ENCODE measurements around the gene TSPAN6.
A peak's percentile ranks its signal among the peaks of the same experiment; 100 is the strongest.

The TSPAN6 gene

DNA sequence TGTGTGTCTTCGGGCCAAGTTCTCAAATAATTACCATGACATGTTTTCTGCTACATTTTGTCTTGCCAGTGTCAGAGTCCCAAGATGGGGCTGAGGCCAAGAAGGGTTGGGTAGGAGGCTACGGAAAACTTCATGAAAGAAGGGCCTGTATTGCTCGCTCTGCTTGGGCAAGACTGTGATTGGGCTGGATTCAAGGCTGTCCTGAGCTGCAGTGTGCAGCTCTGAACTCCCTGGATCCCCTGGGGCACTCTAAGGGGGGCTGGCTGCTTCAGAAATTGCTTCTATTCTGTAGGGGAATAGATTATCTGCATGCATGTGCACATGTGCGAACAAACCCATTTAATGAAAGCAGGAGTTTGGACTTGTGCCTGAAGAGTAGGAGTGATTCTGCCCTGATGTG lies 13.6 kb downstream of the TSPAN6 start:
- Histone ChIP-seq H3K9me3 (ENCODE audit: control insufficient read depth, insufficient read depth, low read depth, low read length) (no peaks in the 10 kb centered on the region), H3K4me3 (ENCODE audit: low read depth, low read length) (no peak overlapping the region), H3K27ac (ENCODE audit: extremely low read depth, low read depth, low read length) (no peak overlapping the region), H3K4me1 (ENCODE audit: control insufficient read depth, insufficient read depth, low read length) (no peaks in the 10 kb centered on the region), H3K36me3 (ENCODE audit: control insufficient read depth in 2 of 2, insufficient read depth in 1 of 2, low read length in 2 of 2) (no peaks in the 10 kb centered on the region; a peak in 1 of 3 replicates)
- POLR2A ChIA-PET = no interaction called here
- no peak for TF ChIP-seq ZNF544 (tag by site-specific recombination; IDR thresholded peaks at IDR 0.05)
- no peak for TF ChIP-seq ZNF792 (tag by site-specific recombination; IDR thresholded peaks at IDR 0.05)
- no peak for TF ChIP-seq GLIS2 (tag by site-specific recombination; IDR thresholded peaks at IDR 0.05)
- TF ChIP-seq ZBTB20 (tag by site-specific recombination; IDR thresholded peaks at IDR 0.05) = no peak
- no peak for TF ChIP-seq ZNF184 (tag by site-specific recombination; IDR thresholded peaks at IDR 0.05)
- no peak for TF ChIP-seq ZNF777 (tag by site-specific recombination; IDR thresholded peaks at IDR 0.05; ENCODE audit: borderline replicate concordance)
- no peak for TF ChIP-seq ZEB2 (tag by site-specific recombination; IDR thresholded peaks at IDR 0.05)
- no peak for TF ChIP-seq ZNF404 (tag by site-specific recombination; IDR thresholded peaks at IDR 0.05)
- no peak for TF ChIP-seq ZNF391 (tag by site-specific recombination; IDR thresholded peaks at IDR 0.05; ENCODE audit: borderline replicate concordance, low read depth)
- TF ChIP-seq, protein P1, sequence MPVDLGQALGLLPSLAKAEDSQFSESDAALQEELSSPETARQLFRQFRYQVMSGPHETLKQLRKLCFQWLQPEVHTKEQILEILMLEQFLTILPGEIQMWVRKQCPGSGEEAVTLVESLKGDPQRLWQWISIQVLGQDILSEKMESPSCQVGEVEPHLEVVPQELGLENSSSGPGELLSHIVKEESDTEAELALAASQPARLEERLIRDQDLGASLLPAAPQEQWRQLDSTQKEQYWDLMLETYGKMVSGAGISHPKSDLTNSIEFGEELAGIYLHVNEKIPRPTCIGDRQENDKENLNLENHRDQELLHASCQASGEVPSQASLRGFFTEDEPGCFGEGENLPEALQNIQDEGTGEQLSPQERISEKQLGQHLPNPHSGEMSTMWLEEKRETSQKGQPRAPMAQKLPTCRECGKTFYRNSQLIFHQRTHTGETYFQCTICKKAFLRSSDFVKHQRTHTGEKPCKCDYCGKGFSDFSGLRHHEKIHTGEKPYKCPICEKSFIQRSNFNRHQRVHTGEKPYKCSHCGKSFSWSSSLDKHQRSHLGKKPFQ (tag by site-specific recombination; IDR thresholded peaks at IDR 0.05) = no peak
- TF ChIP-seq, protein P2, sequence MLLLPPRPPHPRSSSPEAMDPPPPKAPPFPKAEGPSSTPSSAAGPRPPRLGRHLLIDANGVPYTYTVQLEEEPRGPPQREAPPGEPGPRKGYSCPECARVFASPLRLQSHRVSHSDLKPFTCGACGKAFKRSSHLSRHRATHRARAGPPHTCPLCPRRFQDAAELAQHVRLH (tag by site-specific recombination; IDR thresholded peaks at IDR 0.05) = no peak
- no peak for TF ChIP-seq ZFHX2 (tag by site-specific recombination; conservative IDR thresholded peaks at IDR 0.05)
- TF ChIP-seq, protein P3, sequence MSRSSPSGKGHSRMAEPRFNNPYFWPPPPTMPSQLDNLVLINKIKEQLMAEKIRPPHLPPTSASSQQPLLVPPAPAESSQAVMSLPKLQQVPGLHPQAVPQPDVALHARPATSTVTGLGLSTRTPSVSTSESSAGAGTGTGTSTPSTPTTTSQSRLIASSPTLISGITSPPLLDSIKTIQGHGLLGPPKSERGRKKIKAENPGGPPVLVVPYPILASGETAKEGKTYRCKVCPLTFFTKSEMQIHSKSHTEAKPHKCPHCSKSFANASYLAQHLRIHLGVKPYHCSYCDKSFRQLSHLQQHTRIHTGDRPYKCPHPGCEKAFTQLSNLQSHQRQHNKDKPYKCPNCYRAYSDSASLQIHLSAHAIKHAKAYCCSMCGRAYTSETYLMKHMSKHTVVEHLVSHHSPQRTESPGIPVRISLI (tag by site-specific recombination; IDR thresholded peaks at IDR 0.05) = no peak
- no peak for TF ChIP-seq ZSCAN23 (tag by site-specific recombination; IDR thresholded peaks at IDR 0.05)
- TF ChIP-seq ZNF138 (tag by site-specific recombination; IDR thresholded peaks at IDR 0.05; ENCODE audit: borderline replicate concordance) = no peak
- no peak for TF ChIP-seq ZNF146 (tag by site-specific recombination; IDR thresholded peaks at IDR 0.05)
- no peak for TF ChIP-seq ZIC2 (tag by site-specific recombination; IDR thresholded peaks at IDR 0.05)
- CTCF ChIA-PET = no interaction called here

DNA sequence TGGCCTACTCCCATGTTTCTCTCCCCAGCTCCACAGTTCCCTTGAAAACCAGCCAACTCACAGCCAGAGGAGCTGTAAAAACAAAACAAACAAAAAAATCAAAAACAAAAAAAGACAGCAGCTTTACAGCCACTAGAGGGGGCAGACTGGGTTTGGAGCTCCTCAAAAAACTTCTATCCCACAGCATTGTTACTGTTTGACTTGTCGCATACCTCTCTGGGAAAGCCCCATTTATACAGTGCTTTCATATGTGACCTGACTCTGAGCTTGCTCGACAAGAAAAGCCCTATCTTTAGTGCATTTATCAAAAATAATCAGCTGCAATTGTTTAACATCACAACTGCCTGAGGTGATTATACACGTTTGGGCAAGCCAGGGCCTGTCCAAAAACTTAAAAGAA lies 21.6 kb downstream of the TSPAN6 start:
- no peaks in the 10 kb centered on the region for H3K9me3 ChIP-seq (ENCODE audit: control insufficient read depth, insufficient read depth, low read depth, low read length)
- ChIA-PET CTCF (interaction anchor here (0.6 to 1.8 kb wide), 13 partner anchors 11 to 204 kb away, joined by 3 to 10 read pairs (median 5); partner anchors contain the start of genes SRPX2 and TSPAN6), POLR2A (interaction anchor here (0.5 to 1.4 kb wide), 3 partner anchors 21 to 205 kb away, joined by 4 to 6 read pairs (median 4); partner anchors contain the start of genes CSTF2 and TSPAN6)
- H3K36me3 ChIP-seq (ENCODE audit: control insufficient read depth in 2 of 2, insufficient read depth in 1 of 2, low read length in 2 of 2) = no peaks in the 10 kb centered on the region
- no peaks in the 10 kb centered on the region for H3K4me1 ChIP-seq (ENCODE audit: control insufficient read depth, insufficient read depth, low read length)
- no peak overlapping the region for H3K27ac ChIP-seq (ENCODE audit: extremely low read depth, low read depth, low read length)
- H3K4me3 ChIP-seq (ENCODE audit: low read depth, low read length) = no peak overlapping the region
- TF ChIP-seq TRIM28 (IDR thresholded peaks at IDR 0.05; ENCODE audit: borderline replicate concordance, low read length) = peak; percentile 71; the same call in 1 of the 2 replicates
- TF ChIP-seq, protein P4, sequence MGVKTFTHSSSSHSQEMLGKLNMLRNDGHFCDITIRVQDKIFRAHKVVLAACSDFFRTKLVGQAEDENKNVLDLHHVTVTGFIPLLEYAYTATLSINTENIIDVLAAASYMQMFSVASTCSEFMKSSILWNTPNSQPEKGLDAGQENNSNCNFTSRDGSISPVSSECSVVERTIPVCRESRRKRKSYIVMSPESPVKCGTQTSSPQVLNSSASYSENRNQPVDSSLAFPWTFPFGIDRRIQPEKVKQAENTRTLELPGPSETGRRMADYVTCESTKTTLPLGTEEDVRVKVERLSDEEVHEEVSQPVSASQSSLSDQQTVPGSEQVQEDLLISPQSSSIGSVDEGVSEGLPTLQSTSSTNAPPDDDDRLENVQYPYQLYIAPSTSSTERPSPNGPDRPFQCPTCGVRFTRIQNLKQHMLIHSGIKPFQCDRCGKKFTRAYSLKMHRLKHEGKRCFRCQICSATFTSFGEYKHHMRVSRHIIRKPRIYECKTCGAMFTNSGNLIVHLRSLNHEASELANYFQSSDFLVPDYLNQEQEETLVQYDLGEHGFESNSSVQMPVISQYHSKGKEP (tag by site-specific recombination; IDR thresholded peaks at IDR 0.05) = no peak
- TF ChIP-seq ZFP3 (tag by site-specific recombination; IDR thresholded peaks at IDR 0.05; ENCODE audit: low read depth) = 0 out of 2 replicates have a peak, but pooled peaks have one; percentile 44
- TF ChIP-seq FEZF1 (tag by site-specific recombination; IDR thresholded peaks at IDR 0.05) = peak; percentile 20; the same call in 1 of the 2 replicates
- no peak for TF ChIP-seq ZNF214 (tag by site-specific recombination; IDR thresholded peaks at IDR 0.05; ENCODE audit: borderline replicate concordance)
- TF ChIP-seq, protein P5, sequence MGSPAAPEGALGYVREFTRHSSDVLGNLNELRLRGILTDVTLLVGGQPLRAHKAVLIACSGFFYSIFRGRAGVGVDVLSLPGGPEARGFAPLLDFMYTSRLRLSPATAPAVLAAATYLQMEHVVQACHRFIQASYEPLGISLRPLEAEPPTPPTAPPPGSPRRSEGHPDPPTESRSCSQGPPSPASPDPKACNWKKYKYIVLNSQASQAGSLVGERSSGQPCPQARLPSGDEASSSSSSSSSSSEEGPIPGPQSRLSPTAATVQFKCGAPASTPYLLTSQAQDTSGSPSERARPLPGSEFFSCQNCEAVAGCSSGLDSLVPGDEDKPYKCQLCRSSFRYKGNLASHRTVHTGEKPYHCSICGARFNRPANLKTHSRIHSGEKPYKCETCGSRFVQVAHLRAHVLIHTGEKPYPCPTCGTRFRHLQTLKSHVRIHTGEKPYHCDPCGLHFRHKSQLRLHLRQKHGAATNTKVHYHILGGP (tag by site-specific recombination; IDR thresholded peaks at IDR 0.05) = no peak
- no peak for TF ChIP-seq ZNF37A (tag by site-specific recombination; IDR thresholded peaks at IDR 0.05)
- TF ChIP-seq, protein P6, sequence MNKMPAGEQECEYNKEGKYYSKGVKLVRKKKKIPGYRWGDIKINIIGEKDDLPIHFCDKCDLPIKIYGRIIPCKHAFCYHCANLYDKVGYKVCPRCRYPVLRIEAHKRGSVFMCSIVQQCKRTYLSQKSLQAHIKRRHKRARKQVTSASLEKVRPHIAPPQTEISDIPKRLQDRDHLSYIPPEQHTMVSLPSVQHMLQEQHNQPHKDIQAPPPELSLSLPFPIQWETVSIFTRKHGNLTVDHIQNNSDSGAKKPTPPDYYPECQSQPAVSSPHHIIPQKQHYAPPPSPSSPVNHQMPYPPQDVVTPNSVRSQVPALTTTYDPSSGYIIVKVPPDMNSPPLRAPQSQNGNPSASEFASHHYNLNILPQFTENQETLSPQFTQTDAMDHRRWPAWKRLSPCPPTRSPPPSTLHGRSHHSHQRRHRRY (tag by site-specific recombination; IDR thresholded peaks at IDR 0.05) = no peak
- TF ChIP-seq ZNF514 (tag by site-specific recombination; IDR thresholded peaks at IDR 0.05) = no peak
- no peak for TF ChIP-seq GLI2 (tag by site-specific recombination; IDR thresholded peaks at IDR 0.05; ENCODE audit: borderline replicate concordance, low read depth)

Measured in HEK293 (cell line).